ENCODE measurements around the gene LHPP.
"Not testable (repeated sequence)": the region's sequence is repeated elsewhere in the genome, so short reads cannot be mapped to it uniquely, and the experiment has no call there.

LHPP gene

GRCh38 chr10:124534826-124535601 lies 73.4 kb downstream of the LHPP start:
- H3K4me3 ChIP-seq (ENCODE audit: low read depth, low read length) = no peak overlapping the region

- H3K4me3 ChIP-seq (ENCODE audit: low read depth, low read length) = no peak overlapping the region
Measured at GRCh38 chr10:124535731-124536495, 74.3 kb downstream of the LHPP start.

GRCh38 chr10:124536496-124537050 lies 75.0 kb downstream of the LHPP start:
- H3K4me3 ChIP-seq (ENCODE audit: low read depth, low read length) = no peak overlapping the region

DNA sequence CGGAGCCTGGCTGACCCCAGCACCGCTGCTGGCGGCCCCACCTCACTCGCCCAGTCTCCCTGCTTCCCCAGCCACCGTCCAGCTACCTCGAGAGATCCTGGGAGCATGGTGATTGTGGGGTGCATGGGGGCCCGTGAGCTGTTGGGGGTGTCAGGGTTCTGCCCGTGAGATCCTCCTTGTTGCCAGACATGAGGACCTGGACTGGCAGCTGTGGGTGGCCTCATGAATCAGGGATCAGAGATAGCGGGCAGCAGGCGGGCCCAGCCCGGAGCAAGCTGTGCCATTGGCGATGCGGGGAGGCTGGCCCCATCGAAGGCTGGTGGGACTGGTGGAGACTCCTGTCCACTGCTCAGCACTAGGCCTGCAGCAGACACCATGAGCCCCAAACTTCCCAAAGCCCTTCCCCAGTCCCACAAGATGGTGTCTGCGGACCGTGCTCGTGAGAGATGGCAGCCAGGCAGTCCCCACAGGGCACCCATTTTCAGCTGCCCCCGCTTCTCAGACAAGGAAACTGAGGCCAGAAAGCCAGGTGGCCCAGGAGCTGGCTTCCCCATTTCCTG lies 75.6 kb downstream of the LHPP start:
- H3K4me3 ChIP-seq (ENCODE audit: low read depth, low read length) = no peak overlapping the region

GRCh38 chr10:124537891-124538290 lies 76.3 kb downstream of the LHPP start:
- no peak overlapping the region for H3K4me3 ChIP-seq (ENCODE audit: low read depth, low read length)

GRCh38 chr10:124538706-124539105 lies 77.1 kb downstream of the LHPP start:
- H3K4me3 ChIP-seq (ENCODE audit: low read depth, low read length) = no peak overlapping the region

DNA sequence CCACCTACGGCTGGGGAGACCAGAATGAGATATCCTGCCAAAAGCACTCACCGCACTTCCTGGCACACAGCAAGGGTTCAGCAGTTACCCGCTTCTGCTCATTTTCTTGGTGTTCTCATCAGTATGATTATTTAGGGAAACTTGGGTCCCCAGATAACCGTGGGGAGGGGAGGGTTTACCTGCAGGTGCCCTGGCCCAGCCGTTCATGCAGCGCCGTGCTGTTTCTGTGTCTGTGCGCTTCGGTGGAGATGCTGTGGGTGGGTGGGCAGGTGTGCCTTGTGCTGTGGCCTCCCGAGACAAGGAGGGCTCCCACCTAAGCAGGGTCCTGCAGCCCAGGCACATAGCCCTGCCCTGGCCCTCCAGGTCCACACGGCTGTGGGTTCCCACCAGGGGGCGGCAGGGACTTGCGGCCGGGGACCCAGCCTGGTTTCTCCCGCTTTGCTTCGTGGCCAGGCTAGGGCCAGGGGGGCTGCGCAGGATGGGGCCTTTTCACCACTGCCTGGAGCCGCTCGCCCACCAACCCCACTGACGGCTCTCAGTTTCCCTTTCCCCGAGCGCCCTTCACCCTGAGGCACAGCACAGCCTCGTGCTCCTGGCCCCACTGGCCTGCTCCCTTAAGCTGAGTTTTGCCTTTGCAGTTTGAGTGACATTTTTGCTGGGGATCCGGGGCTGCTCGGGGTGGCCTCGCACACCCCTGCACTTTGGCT lies 78.5 kb downstream of the LHPP start:
- no peak overlapping the region for H3K4me3 ChIP-seq (ENCODE audit: low read depth, low read length)

- H3K4me3 ChIP-seq (ENCODE audit: low read depth, low read length) = no peak overlapping the region
Measured at GRCh38 chr10:124541076-124541903, 79.7 kb downstream of the LHPP start.

DNA sequence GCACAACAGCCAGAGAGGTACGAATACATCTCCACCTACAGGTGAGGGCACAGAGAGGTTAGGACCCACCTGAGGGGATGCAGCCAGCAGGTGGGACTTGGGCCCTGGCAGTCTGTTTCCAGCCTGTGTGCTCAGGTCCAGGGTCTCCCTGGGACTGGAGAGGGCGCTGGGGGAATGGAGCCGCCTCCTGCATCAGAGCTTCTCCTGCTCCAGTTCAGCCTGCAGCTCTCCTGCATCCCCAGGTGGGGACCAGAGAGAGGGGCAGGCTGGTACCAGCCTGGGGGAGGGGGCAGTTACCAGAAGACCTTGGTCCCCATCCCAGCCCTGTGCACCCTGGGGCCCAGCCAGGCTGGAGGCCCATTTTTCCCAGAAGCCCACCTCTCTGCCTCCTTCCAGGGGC lies 80.7 kb downstream of the LHPP start:
- no peak overlapping the region for H3K4me3 ChIP-seq (ENCODE audit: low read depth, low read length)

DNA sequence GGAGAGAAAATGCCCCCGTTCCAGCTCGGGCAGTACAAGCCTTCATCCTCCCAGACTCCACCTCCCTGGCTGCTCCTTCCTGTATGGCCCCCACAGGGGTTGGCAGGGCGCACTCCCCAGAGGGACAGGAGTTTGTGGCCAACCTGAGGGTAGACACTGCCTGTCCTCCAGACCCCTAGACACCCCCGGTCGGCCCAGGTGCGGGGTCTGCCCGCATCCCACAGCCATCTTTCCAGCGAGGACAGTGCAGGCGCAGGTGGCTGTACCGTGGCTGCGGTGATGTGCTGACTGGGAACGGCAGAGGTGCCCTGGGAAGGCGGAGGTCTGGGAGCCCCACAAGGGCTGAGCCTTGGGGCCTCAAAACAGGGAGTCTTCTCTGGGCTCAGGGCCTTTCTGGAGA lies 81.5 kb downstream of the LHPP start:
- no peak overlapping the region for H3K4me3 ChIP-seq (ENCODE audit: low read depth, low read length)

GRCh38 chr10:124543971-124544370 lies 82.3 kb downstream of the LHPP start:
- no peak overlapping the region for H3K4me3 ChIP-seq (ENCODE audit: low read depth, low read length)

- no peak overlapping the region for H3K4me3 ChIP-seq (ENCODE audit: low read depth, low read length)
Measured at GRCh38 chr10:124544711-124545110, 83.1 kb downstream of the LHPP start.

GRCh38 chr10:124545351-124546054 lies 83.9 kb downstream of the LHPP start:
- H3K4me3 ChIP-seq (ENCODE audit: low read depth, low read length) = no peak overlapping the region

GRCh38 chr10:124546055-124546369 lies 84.4 kb downstream of the LHPP start:
- no peak overlapping the region for H3K4me3 ChIP-seq (ENCODE audit: low read depth, low read length)

GRCh38 chr10:124546957-124547646 lies 85.5 kb downstream of the LHPP start:
- H3K4me3 ChIP-seq (ENCODE audit: low read depth, low read length) = no peak overlapping the region

DNA sequence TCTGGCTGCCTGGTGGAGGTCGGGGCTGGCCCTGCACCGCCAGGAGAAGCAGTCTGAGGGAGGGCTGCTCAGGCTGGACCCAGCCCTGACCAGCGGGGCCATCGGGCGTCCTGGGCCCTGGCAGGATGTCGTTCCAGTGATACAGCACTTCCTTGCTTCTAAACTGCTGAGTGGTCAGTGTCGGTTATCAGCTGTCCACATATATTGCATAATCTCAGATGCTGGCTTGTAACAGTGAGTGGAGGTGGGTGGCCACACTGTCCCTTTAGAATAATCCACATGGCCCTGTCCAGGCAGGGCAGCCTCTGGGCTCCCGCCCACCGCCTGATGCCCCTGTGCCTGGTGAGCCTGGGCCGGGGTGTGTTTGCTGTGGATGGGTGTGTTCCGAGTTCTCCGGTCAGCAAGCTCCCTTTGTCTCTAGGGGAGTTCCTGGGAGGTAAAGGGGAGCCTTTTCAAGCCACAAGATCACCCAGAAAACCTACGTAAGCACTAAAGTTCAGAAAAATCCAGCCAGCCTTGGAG lies 86.1 kb downstream of the LHPP start:
- H3K4me3 ChIP-seq (ENCODE audit: low read depth, low read length) = no peak overlapping the region

DNA sequence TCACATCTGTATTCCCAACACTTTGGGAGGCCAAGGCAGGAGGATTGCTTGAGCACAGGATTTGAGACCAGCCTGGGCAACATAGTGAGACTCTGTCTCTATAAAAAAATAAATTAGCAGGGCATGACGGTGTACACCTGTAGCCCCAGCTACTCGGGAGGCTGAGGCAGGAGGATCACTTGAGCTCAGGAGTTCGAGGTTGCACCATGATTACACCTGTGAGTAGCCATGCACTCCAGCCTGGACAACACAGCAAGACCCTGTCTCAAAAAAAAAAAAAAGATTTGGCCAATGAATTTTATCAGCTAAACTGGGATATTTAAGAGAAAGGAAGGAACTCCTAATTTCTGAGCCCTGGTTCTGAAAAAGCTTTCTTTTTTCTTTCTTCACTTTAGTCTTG lies 87.5 kb downstream of the LHPP start:
- not testable (repeated sequence) for H3K4me3 ChIP-seq (ENCODE audit: low read depth, low read length)

DNA sequence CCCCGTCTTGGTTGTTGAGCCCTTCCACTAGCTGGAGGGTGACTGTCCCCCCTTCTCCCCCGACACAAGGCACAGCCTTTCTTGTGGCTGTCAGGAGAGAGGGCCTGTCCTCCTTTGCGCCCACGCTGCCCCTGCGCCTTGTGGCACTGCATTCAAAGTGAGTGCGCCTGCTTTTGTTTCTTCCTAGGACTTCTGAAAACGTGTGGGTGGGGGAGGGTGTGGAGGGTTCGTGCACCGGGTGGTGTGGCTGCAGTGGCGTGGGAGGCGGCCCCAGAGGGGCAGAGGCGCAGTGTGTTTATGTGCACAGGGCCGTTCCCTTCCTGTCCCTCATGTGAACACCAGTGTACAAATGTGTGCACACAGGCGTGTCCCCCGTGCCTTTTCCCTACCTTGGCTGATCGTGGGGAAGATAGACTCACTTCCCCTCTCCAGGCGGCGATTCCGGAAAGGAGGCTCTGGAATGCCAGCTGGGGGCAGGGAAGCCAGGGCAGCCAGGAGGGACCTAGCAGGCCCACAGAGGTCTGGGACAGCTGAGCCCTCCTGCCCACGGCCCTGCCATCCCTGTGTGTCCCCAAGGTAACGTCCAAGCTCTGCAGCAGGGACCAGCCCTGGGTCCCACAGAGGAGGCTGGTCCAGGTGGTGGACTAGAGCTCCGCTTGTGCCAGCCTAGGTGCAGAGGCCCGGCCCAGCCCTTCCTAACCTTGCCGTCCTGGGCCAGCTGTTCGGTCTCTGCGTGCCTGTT lies 88.8 kb downstream of the LHPP start:
- H3K4me3 ChIP-seq (ENCODE audit: low read depth, low read length) = no peak overlapping the region

All from iPS-11a (cell line).